ENCODE results near the gene PHLDA3.

DNA sequence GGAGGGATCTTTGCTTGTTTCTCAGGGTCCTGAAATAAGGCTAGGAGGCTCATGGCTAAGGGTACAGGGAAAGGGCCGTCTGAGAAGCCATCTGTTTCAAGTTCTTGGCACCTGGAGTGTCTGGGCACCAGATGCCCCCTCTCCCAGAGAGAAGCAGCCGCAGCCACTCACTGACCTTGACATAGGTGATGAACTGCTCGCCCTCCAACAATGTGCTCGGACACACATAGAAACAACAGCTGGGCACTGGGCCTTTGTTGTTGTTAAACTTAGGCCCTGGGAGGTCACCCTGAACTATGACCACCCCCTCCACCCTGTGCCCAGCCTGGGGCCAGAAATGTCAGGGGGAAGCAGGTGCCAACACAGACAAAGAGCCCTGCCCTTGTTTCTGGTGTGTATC lies 38.2 kb downstream of the PHLDA3 start:
- TF ChIP-seq, protein P1, sequence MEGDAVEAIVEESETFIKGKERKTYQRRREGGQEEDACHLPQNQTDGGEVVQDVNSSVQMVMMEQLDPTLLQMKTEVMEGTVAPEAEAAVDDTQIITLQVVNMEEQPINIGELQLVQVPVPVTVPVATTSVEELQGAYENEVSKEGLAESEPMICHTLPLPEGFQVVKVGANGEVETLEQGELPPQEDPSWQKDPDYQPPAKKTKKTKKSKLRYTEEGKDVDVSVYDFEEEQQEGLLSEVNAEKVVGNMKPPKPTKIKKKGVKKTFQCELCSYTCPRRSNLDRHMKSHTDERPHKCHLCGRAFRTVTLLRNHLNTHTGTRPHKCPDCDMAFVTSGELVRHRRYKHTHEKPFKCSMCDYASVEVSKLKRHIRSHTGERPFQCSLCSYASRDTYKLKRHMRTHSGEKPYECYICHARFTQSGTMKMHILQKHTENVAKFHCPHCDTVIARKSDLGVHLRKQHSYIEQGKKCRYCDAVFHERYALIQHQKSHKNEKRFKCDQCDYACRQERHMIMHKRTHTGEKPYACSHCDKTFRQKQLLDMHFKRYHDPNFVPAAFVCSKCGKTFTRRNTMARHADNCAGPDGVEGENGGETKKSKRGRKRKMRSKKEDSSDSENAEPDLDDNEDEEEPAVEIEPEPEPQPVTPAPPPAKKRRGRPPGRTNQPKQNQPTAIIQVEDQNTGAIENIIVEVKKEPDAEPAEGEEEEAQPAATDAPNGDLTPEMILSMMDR (IDR thresholded peaks at IDR 0.05; ENCODE audit: low read depth, low read length, poor library complexity, severe bottlenecking), result no peak
- TF ChIP-seq EZH2phosphoT487 (IDR thresholded peaks at IDR 0.05; ENCODE audit: borderline replicate concordance, low read length), result no peak

Measured in DOHH2 (cell line).